Mucosa of stomach (tissue), 1 donor: ENCODE results near the gene ADD3.
A peak's percentile ranks its signal among the peaks of the same experiment; 100 is the strongest.

Experiments used
- H3K27me3 ChIP-seq: one replicate; pipeline ENCODE4 v1.7.0; 2013; ENCODE audit warnings: mild to moderate bottlenecking, low read length; ENCODE audit not compliant: control insufficient read depth, insufficient read depth
- H3K36me3 ChIP-seq: one replicate; pipeline ENCODE4 v1.7.0; 2013; ENCODE audit warnings: low read length; ENCODE audit not compliant: control insufficient read depth, insufficient read depth
- H3K4me1 ChIP-seq: one replicate; pipeline ENCODE4 v1.7.0; 2013; ENCODE audit warnings: mild to moderate bottlenecking, low read length; ENCODE audit not compliant: control insufficient read depth, insufficient read depth
- H3K4me3 ChIP-seq: one replicate; pipeline ENCODE4 v1.7.0; 2013; ENCODE audit warnings: low read length
- H3K9ac ChIP-seq: one replicate; pipeline ENCODE4 v1.7.0; 2013; ENCODE audit warnings: mild to moderate bottlenecking, low read length, moderate library complexity
- H3K9me3 ChIP-seq: one replicate; pipeline ENCODE4 v1.7.0; 2013; ENCODE audit warnings: mild to moderate bottlenecking, low read length, moderate library complexity; ENCODE audit not compliant: control insufficient read depth
- donor health status: Pancreatic carcinoma.

The ADD3 gene

GRCh38 chr10:110067960-110068770, 60.4 kb downstream of the ADD3 start:
- no peaks in the 10 kb centered on the region for H3K36me3 ChIP-seq
- H3K9ac ChIP-seq: no peak overlapping the region
- H3K27me3 ChIP-seq: no peaks in the 10 kb centered on the region
- H3K4me3 ChIP-seq: peak overlapping the region; percentile 1
- H3K4me1 ChIP-seq: peaks cover 49% of the 10 kb centered on the region
- no peaks in the 10 kb centered on the region for H3K9me3 ChIP-seq

- Histone ChIP-seq H3K4me1 (peaks cover 51% of the 10 kb centered on the region), H3K9ac (no peak overlapping the region), H3K4me3 (no peak overlapping the region), H3K36me3 (no peaks in the 10 kb centered on the region), H3K9me3 (no peaks in the 10 kb centered on the region), H3K27me3 (no peaks in the 10 kb centered on the region)
Measured at GRCh38 chr10:110068780-110069179, 61.0 kb downstream of the ADD3 start.

- Histone ChIP-seq H3K9me3 (no peaks in the 10 kb centered on the region), H3K27me3 (no peaks in the 10 kb centered on the region), H3K4me3 (no peak overlapping the region), H3K36me3 (no peaks in the 10 kb centered on the region), H3K9ac (peak overlapping the region; percentile 41), H3K4me1 (peaks cover 57% of the 10 kb centered on the region)
Measured at GRCh38 chr10:110069502-110069982, 61.8 kb downstream of the ADD3 start.

GRCh38 chr10:110073896-110074295, 66.1 kb downstream of the ADD3 start:
- Histone ChIP-seq H3K36me3 (no peaks in the 10 kb centered on the region), H3K9ac (no peak overlapping the region), H3K4me3 (no peak overlapping the region), H3K27me3 (no peaks in the 10 kb centered on the region), H3K9me3 (no peaks in the 10 kb centered on the region), H3K4me1 (peaks cover 56% of the 10 kb centered on the region)

GRCh38 chr10:110074298-110074697, 66.5 kb downstream of the ADD3 start:
- no peak overlapping the region for H3K9ac ChIP-seq
- H3K9me3 ChIP-seq: no peaks in the 10 kb centered on the region
- no peaks in the 10 kb centered on the region for H3K36me3 ChIP-seq
- no peak overlapping the region for H3K4me3 ChIP-seq
- H3K4me1 ChIP-seq: peaks cover 52% of the 10 kb centered on the region
- H3K27me3 ChIP-seq: no peaks in the 10 kb centered on the region

GRCh38 chr10:110074758-110075671, 67.2 kb downstream of the ADD3 start:
- H3K4me3 ChIP-seq: no peak overlapping the region
- H3K9me3 ChIP-seq: no peaks in the 10 kb centered on the region
- no peak overlapping the region for H3K9ac ChIP-seq
- H3K36me3 ChIP-seq: no peaks in the 10 kb centered on the region
- peaks cover 51% of the 10 kb centered on the region for H3K4me1 ChIP-seq
- no peaks in the 10 kb centered on the region for H3K27me3 ChIP-seq

- no peak overlapping the region for H3K4me3 ChIP-seq
- no peaks in the 10 kb centered on the region for H3K36me3 ChIP-seq
- H3K27me3 ChIP-seq: no peaks in the 10 kb centered on the region
- H3K9me3 ChIP-seq: no peaks in the 10 kb centered on the region
- H3K4me1 ChIP-seq: peaks cover 47% of the 10 kb centered on the region
- no peak overlapping the region for H3K9ac ChIP-seq
Measured at GRCh38 chr10:110075686-110076085, 67.9 kb downstream of the ADD3 start.

- no peaks in the 10 kb centered on the region for H3K36me3 ChIP-seq
- H3K4me3 ChIP-seq: no peak overlapping the region
- no peaks in the 10 kb centered on the region for H3K9me3 ChIP-seq
- peak overlapping the region; percentile 19 for H3K9ac ChIP-seq
- H3K4me1 ChIP-seq: peaks cover 53% of the 10 kb centered on the region
- no peaks in the 10 kb centered on the region for H3K27me3 ChIP-seq
Measured at GRCh38 chr10:110076559-110077318, 69.0 kb downstream of the ADD3 start.

- peak overlapping the region; percentile 19 for H3K9ac ChIP-seq
- H3K36me3 ChIP-seq: no peaks in the 10 kb centered on the region
- no peaks in the 10 kb centered on the region for H3K27me3 ChIP-seq
- no peaks in the 10 kb centered on the region for H3K9me3 ChIP-seq
- peaks cover 57% of the 10 kb centered on the region for H3K4me1 ChIP-seq
- no peak overlapping the region for H3K4me3 ChIP-seq
Measured at GRCh38 chr10:110077436-110078130, 69.8 kb downstream of the ADD3 start.

- no peaks in the 10 kb centered on the region for H3K36me3 ChIP-seq
- no peak overlapping the region for H3K9ac ChIP-seq
- H3K9me3 ChIP-seq: no peaks in the 10 kb centered on the region
- peaks cover 56% of the 10 kb centered on the region for H3K4me1 ChIP-seq
- H3K27me3 ChIP-seq: no peaks in the 10 kb centered on the region
- no peak overlapping the region for H3K4me3 ChIP-seq
Measured at GRCh38 chr10:110078317-110078716, 70.5 kb downstream of the ADD3 start.

GRCh38 chr10:110081911-110082310, 74.1 kb downstream of the ADD3 start:
- Histone ChIP-seq H3K9me3 (no peaks in the 10 kb centered on the region), H3K4me3 (no peak overlapping the region), H3K36me3 (no peaks in the 10 kb centered on the region), H3K27me3 (no peaks in the 10 kb centered on the region), H3K9ac (no peak overlapping the region), H3K4me1 (peaks cover 44% of the 10 kb centered on the region)
